ENCODE data around the gene KANSL1. TPM values are rescaled to one million over a fixed set of nuclear protein-coding genes. Genes with fewer than 3 reads are reported as not detected.

KANSL1 gene
- polyA plus RNA-seq, 1 donor from 2014 or later = 65.0 TPM

GRCh38 chr17:45996282-45996937 lies 196.8 kb downstream of the KANSL1 start:
- Histone ChIP-seq H3K4me3 (ENCODE audit: low read length) (no peak overlapping the region), H2AFZ (ENCODE audit: low read depth, low read length) (no peak overlapping the region), H3F3A (ENCODE audit: insufficient read depth, low read length, poor library complexity, severe bottlenecking) (no peaks in the 10 kb centered on the region), H3K27ac (ENCODE audit: low read length) (no peak overlapping the region), H3K9me3 (ENCODE audit: low read length) (no peaks in the 10 kb centered on the region), H4K20me1 (ENCODE audit: insufficient read depth) (no peaks in the 10 kb centered on the region), H3K9me2 (ENCODE audit: insufficient read depth, low read length) (no peaks in the 10 kb centered on the region), H3K9ac (ENCODE audit: low read length) (no peak overlapping the region), H3K79me2 (replicated peaks; ENCODE audit: insufficient read depth, low read length) (no peaks in the 10 kb centered on the region), H3K27me3 (ENCODE audit: insufficient read depth, low read depth, low read length) (no peaks in the 10 kb centered on the region), H3K4me2 (ENCODE audit: low read length) (no peak overlapping the region), H3K36me3 (ENCODE audit: insufficient read depth, low read length) (no peaks in the 10 kb centered on the region)
- TF ChIP-seq POLR2AphosphoS5 (IDR thresholded peaks at IDR 0.05) = no peak
- TF ChIP-seq SMC3 (conservative IDR thresholded peaks at IDR 0.05; ENCODE audit: poor library complexity) = no peak
- no peak for TF ChIP-seq EP300 (conservative IDR thresholded peaks at IDR 0.05; ENCODE audit: poor library complexity, severe bottlenecking)
- no peak for TF ChIP-seq RAD21 (conservative IDR thresholded peaks at IDR 0.05)
- TF ChIP-seq REST (IDR thresholded peaks at IDR 0.05; ENCODE audit: borderline replicate concordance) = no peak
- no peak for TF ChIP-seq MXI1 (conservative IDR thresholded peaks at IDR 0.05; ENCODE audit: poor library complexity, severe bottlenecking)
- no peak for TF ChIP-seq CTCF (IDR thresholded peaks at IDR 0.05; ENCODE audit: poor library complexity, severe bottlenecking)

- no peak overlapping the region for H3K4me3 ChIP-seq (ENCODE audit: low read length)
- no peaks in the 10 kb centered on the region for H3F3A ChIP-seq (ENCODE audit: insufficient read depth, low read length, poor library complexity, severe bottlenecking)
- no peaks in the 10 kb centered on the region for H4K20me1 ChIP-seq (ENCODE audit: insufficient read depth)
- TF ChIP-seq EZH2 (IDR thresholded peaks at IDR 0.05; ENCODE audit: borderline replicate concordance, insufficient read depth, low read length, poor library complexity, severe bottlenecking) = no peak
- no peak for TF ChIP-seq MXI1 (conservative IDR thresholded peaks at IDR 0.05; ENCODE audit: poor library complexity, severe bottlenecking)
- TF ChIP-seq REST (IDR thresholded peaks at IDR 0.05; ENCODE audit: borderline replicate concordance) = no peak
- no peak for TF ChIP-seq EP300 (conservative IDR thresholded peaks at IDR 0.05; ENCODE audit: poor library complexity, severe bottlenecking)
- TF ChIP-seq POLR2AphosphoS5 (IDR thresholded peaks at IDR 0.05) = no peak
- TF ChIP-seq RAD21 (conservative IDR thresholded peaks at IDR 0.05) = no peak
- no peak for TF ChIP-seq SMC3 (conservative IDR thresholded peaks at IDR 0.05; ENCODE audit: poor library complexity)
- no peak for TF ChIP-seq TAF1 (IDR thresholded peaks at IDR 0.05; ENCODE audit: low read depth)
- no peak for TF ChIP-seq CTCF (IDR thresholded peaks at IDR 0.05; ENCODE audit: poor library complexity, severe bottlenecking)
- H3K79me2 ChIP-seq (replicated peaks; ENCODE audit: insufficient read depth, low read length) = no peaks in the 10 kb centered on the region
- H3K27ac ChIP-seq (ENCODE audit: low read length) = no peak overlapping the region
- H2AFZ ChIP-seq (ENCODE audit: low read depth, low read length) = no peak overlapping the region
- H3K27me3 ChIP-seq (ENCODE audit: insufficient read depth, low read depth, low read length) = no peaks in the 10 kb centered on the region
- no peak overlapping the region for H3K9ac ChIP-seq (ENCODE audit: low read length)
- H3K4me2 ChIP-seq (ENCODE audit: low read length) = no peak overlapping the region
- no peaks in the 10 kb centered on the region for H3K9me3 ChIP-seq (ENCODE audit: low read length)
- H3K9me2 ChIP-seq (ENCODE audit: insufficient read depth, low read length) = no peaks in the 10 kb centered on the region
- H3K36me3 ChIP-seq (ENCODE audit: insufficient read depth, low read length) = peaks cover 3% of the 10 kb centered on the region
Measured at GRCh38 chr17:45995627-45996270, 197.5 kb downstream of the KANSL1 start.
